ENCODE data around the gene DNAJC13.
"Not testable (repeated sequence)": the region's sequence is repeated elsewhere in the genome, so short reads cannot be mapped to it uniquely, and the experiment has no call there.

The DNAJC13 gene

GRCh38 chr3:132416807-132417694, at the start of gene DNAJC13:
Gene DNAJC13, plus strand, starts transcription at chr3:132417502. Its CDS starts 17,049 bp downstream, at chr3:132434551.
- peak; percentile 84 to 88 for DNase-seq (ENCODE audit: low read depth in 2 of 2)

GRCh38 chr3:132368515-132368914, 48.8 kb upstream of the DNAJC13 start:
- DNase-seq (ENCODE audit: low read depth in 2 of 2), result no peak

GRCh38 chr3:132368962-132369361, 48.3 kb upstream of the DNAJC13 start:
- no peak for DNase-seq (ENCODE audit: low read depth in 2 of 2)

- DNase-seq (ENCODE audit: low read depth in 2 of 2), result not testable (repeated sequence)
Measured at GRCh38 chr3:132376945-132377354, 40.4 kb upstream of the DNAJC13 start.

GRCh38 chr3:132378048-132378762, 39.1 kb upstream of the DNAJC13 start:
- no peak for DNase-seq (ENCODE audit: low read depth in 2 of 2)

GRCh38 chr3:132378846-132379245, 38.5 kb upstream of the DNAJC13 start:
- no peak for DNase-seq (ENCODE audit: low read depth in 2 of 2)

- no peak for DNase-seq (ENCODE audit: low read depth in 2 of 2)
Measured at GRCh38 chr3:132380920-132381319, 36.4 kb upstream of the DNAJC13 start.

- no peak for DNase-seq (ENCODE audit: low read depth in 2 of 2)
Measured at GRCh38 chr3:132381348-132381944, 35.9 kb upstream of the DNAJC13 start.

- DNase-seq (ENCODE audit: low read depth in 2 of 2), result no peak
Measured at GRCh38 chr3:132382267-132382666, 35.0 kb upstream of the DNAJC13 start.

GRCh38 chr3:132382688-132383194, 34.6 kb upstream of the DNAJC13 start:
- no peak for DNase-seq (ENCODE audit: low read depth in 2 of 2)

- no peak for DNase-seq (ENCODE audit: low read depth in 2 of 2)
Measured at GRCh38 chr3:132386259-132386658, 31.0 kb upstream of the DNAJC13 start.

GRCh38 chr3:132392675-132393074, 24.6 kb upstream of the DNAJC13 start:
- not testable (repeated sequence) for DNase-seq (ENCODE audit: low read depth in 2 of 2)

- no peak for DNase-seq (ENCODE audit: low read depth in 2 of 2)
Measured at GRCh38 chr3:132394320-132394719, 23.0 kb upstream of the DNAJC13 start.

- DNase-seq (ENCODE audit: low read depth in 2 of 2), result no peak
Measured at GRCh38 chr3:132395126-132395525, 22.2 kb upstream of the DNAJC13 start.

- no peak for DNase-seq (ENCODE audit: low read depth in 2 of 2)
Measured at GRCh38 chr3:132396255-132396654, 21.0 kb upstream of the DNAJC13 start.

GRCh38 chr3:132396776-132397175, 20.5 kb upstream of the DNAJC13 start:
- not testable (repeated sequence) for DNase-seq (ENCODE audit: low read depth in 2 of 2)

GRCh38 chr3:132399054-132399929, 18.0 kb upstream of the DNAJC13 start:
- no peak for DNase-seq (ENCODE audit: low read depth in 2 of 2)

GRCh38 chr3:132401255-132401654, 16.0 kb upstream of the DNAJC13 start:
- no peak for DNase-seq (ENCODE audit: low read depth in 2 of 2)

GRCh38 chr3:132404276-132404675, 13.0 kb upstream of the DNAJC13 start:
- no peak for DNase-seq (ENCODE audit: low read depth in 2 of 2)

- no peak for DNase-seq (ENCODE audit: low read depth in 2 of 2)
Measured at GRCh38 chr3:132405188-132405587, 12.1 kb upstream of the DNAJC13 start.

GRCh38 chr3:132405609-132406299, 11.5 kb upstream of the DNAJC13 start:
- DNase-seq (ENCODE audit: low read depth in 2 of 2), result no peak

Data from stimulated activated CD8-positive, alpha-beta memory T cell treated with anti-CD3 and anti-CD28 coated beads, Interleukin-15, amount 100 ng/mL, for 4 hours (primary cell).